Lower lobe of right lung (tissue), 2 donors: ENCODE measurements around the gene CENPM. TPM values are rescaled to one million over a fixed set of nuclear protein-coding genes. Genes with fewer than 3 reads are reported as not detected.
A peak's percentile ranks its signal among the peaks of the same experiment; 100 is the strongest.

Experiments used
- ATAC-seq, 2 donors: fragments of 200-7000 bp; cut with Tn5 transposase; one replicate each; pipeline ENCODE4 v1.9.1; 2020 to 2022; ENCODE audit warnings: mild to moderate bottlenecking in 2 of 2, moderate library complexity in 2 of 2
- DNase-seq: peaks from one replicate; pipeline ENCODE4 v3.0.0-alpha.2; 2020
- H3K27ac ChIP-seq: fragments of 200-600 bp; one replicate; pipeline ENCODE4 v1.8.0; 2022
- H3K27me3 ChIP-seq: fragments of 200-600 bp; one replicate; pipeline ENCODE4 v1.8.0; 2022; ENCODE audit warnings: low read depth
- H3K36me3 ChIP-seq: fragments of 200-600 bp; one replicate; pipeline ENCODE4 v1.8.0; 2022; ENCODE audit warnings: mild to moderate bottlenecking
- H3K4me1 ChIP-seq: fragments of 200-600 bp; one replicate; pipeline ENCODE4 v1.8.0; 2022
- H3K4me3 ChIP-seq: fragments of 200-600 bp; one replicate; pipeline ENCODE4 v1.8.0; 2022; ENCODE audit warnings: mild to moderate bottlenecking
- H3K9me3 ChIP-seq: fragments of 200-600 bp; one replicate; pipeline ENCODE4 v1.8.0; 2022
- CTCF ChIP-seq: fragments of 200-600 bp; IDR thresholded peaks from one replicate; pipeline ENCODE4 v1.8.0; 2022; ENCODE audit warnings: antibody characterized with exemption, mild to moderate bottlenecking
- intact Hi-C: fragments of 100-400 bp; cut with DNase I; formaldehyde crosslinking; loops from one replicate; pipeline ENCODE4 v1.11.0; 2022
- total RNA-seq: library from RNA; stranded (reverse); fragmentation: NEBNext Ultra II Directional; extraction: Animal tissue kit (Norgen Biotek cat#: 25700); gene quantifications from one replicate; pipeline ENCODE4 v1.2.1, GENCODE V29; 2021
- donor health status: DM: no; HTN: yes; CAD: no; lungs with severe emphysema.

Gene CENPM
- total RNA-seq, 1 donor from 2014 or later: 2.3 TPM

GRCh38 chr22:41964112-41964491, 17.1 kb upstream of the CENPM start:
- Histone ChIP-seq H3K27ac (no peak overlapping the region), H3K27me3 (no peaks in the 10 kb centered on the region), H3K4me1 (peaks cover 14% of the 10 kb centered on the region), H3K9me3 (no peaks in the 10 kb centered on the region), H3K36me3 (no peaks in the 10 kb centered on the region), H3K4me3 (no peak overlapping the region)
- intact Hi-C loops: no loop called here
- TF ChIP-seq CTCF: no peak
- DNase-seq (no peak), ATAC-seq (peak; percentile 61 to 74)

DNA sequence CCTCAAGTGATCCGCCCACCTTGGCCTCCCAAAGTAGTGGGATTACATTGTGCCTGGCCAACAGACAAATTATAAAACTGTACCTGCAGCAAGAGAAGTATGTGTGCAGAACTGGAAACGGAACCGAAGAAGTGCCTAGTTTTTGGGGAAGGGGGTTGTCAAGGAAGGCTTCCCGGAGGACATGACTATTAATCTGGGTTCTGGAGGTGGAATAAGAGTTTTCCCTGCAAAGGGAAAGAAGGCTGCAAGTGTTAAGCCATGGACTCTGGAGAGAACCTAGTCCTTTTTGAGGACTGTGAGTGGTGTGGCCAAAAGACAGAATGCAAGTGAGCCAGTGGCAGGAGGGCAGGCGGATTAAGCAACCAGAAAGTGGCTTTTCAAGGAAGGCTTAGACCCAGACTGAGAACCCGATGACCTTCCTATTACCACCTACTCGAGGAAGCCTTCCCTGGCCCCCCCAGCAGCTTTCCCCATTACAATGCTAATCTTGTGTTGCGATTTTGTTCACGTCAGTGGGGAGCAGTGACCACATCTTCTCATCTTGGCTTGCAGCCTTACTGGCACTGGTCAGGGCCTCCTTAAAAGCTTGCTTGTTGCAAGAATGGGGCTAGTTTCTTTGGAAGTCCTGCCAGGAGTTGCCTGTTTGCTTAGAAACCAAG, 16.6 kb upstream of the CENPM start:
- TF ChIP-seq CTCF: no peak
- no peaks in the 10 kb centered on the region for H3K27me3 ChIP-seq
- H3K27ac ChIP-seq: no peak overlapping the region
- H3K36me3 ChIP-seq: no peaks in the 10 kb centered on the region
- peak; percentile 85 for ATAC-seq
- peaks cover 14% of the 10 kb centered on the region for H3K4me1 ChIP-seq
- no peak overlapping the region for H3K4me3 ChIP-seq
- H3K9me3 ChIP-seq: no peaks in the 10 kb centered on the region
- peak; percentile 67 for DNase-seq
- intact Hi-C loops: no loop called here

DNA sequence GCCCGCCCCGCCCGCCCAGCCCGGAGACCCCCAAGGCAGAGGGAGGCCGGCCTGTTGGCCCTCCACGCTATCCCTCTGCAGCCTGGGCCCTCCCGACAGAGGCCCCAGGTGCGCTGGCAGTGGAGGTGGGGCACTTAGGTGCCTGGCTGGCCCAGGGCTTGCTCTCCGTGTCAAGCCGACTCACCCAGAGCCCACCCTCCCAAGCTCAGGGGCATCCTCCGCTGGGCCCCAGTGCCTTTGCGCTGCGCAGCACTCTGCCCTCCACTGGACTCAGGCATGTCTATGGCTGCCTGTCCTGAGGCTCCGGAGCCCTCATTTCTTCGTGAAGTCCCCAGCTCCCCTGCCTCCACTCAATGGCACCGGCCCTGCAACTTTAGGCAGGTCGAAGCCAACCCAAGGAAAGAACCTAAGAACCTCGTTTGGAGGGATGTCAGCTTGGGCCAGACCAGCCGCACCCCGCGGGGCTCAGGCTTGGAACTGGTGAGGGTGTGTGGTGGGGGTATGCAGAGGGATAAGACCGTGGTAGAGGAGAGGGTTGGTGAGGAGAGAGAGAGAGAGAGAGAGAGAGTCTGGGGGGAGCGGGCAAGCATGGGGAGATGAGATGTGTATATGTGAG, 11.1 kb upstream of the CENPM start:
- peak overlapping the region; percentile 36 for H3K4me3 ChIP-seq
- ATAC-seq: peak; percentile 38 to 59

GRCh38 chr22:41952713-41953112, 5.8 kb upstream of the CENPM start:
- Histone ChIP-seq H3K4me3 (no peak overlapping the region), H3K9me3 (no peaks in the 10 kb centered on the region), H3K36me3 (no peaks in the 10 kb centered on the region), H3K27me3 (no peaks in the 10 kb centered on the region), H3K4me1 (peaks cover 4% of the 10 kb centered on the region), H3K27ac (no peak overlapping the region)
- DNase-seq (no peak), ATAC-seq (no peak)
- TF ChIP-seq CTCF: no peak
- intact Hi-C loops: no loop called here

More for the DNA sequence above, 11.1 kb upstream of the CENPM start:
- Histone ChIP-seq H3K4me1 (peaks cover 8% of the 10 kb centered on the region), H3K27ac (no peak overlapping the region), H3K36me3 (no peaks in the 10 kb centered on the region), H3K9me3 (no peaks in the 10 kb centered on the region), H3K27me3 (no peaks in the 10 kb centered on the region)
- intact Hi-C loops: no loop called here
- TF ChIP-seq CTCF: peak; percentile 22
- DNase-seq: no peak

DNA sequence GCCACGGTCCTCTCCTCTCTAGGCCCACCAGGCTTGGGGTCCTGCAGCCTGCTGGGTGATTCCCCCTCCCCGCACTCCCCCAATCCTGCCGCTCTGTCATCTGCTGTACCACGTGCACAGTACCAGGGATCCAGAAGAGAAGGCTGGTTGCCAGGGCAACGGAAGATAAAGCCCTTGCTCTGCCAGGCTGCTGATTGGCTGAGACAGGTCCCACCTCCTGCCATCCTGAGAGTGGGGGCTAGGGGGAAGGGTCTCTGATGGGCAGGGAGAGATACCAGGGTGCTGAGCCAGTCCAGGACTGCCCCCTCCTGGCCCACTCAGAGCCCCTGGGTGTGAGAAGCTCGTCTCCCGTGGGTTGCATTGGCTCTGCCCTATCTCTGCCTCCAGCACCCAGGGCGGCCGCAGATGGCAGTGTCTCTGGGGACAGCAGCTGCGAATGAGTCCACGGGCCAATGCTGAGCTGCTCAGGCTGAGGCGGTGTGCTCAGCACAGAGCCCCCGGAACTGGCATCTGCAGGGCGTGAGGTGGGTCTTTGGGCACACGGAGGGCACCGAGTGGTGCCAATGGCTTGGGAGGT, 5.0 kb upstream of the CENPM start, which contains the start of gene SMIM45:
TSS of gene SMIM45 (plus strand) at position 253 of the 577 bp plus-strand sequence.
- intact Hi-C loops: no loop called here
- ATAC-seq: no peak

More for the DNA sequence above, 5.0 kb upstream of the CENPM start, which contains the start of gene SMIM45:
- Histone ChIP-seq H3K27ac (no peak within 1 kb of the TSS), H3K4me1 (peaks cover 4% of the 10 kb centered on the region), H3K4me3 (no peak within 1 kb of the TSS), H3K9me3 (no peaks in the 10 kb centered on the region), H3K36me3 (no peaks in the 10 kb centered on the region), H3K27me3 (no peaks in the 10 kb centered on the region)
- no peak for TF ChIP-seq CTCF
- DNase-seq: no peak
